ENCODE data around the gene SYTL1.

- TF ChIP-seq CTCF (IDR thresholded peaks at IDR 0.05; ENCODE audit: insufficient read depth, low read length): no peak
- no peak for TF ChIP-seq REST (IDR thresholded peaks at IDR 0.05; ENCODE audit: insufficient replicate concordance, low read depth)
- no peak for TF ChIP-seq POLR2AphosphoS5 (IDR thresholded peaks at IDR 0.05; ENCODE audit: low read depth)
- no peak for TF ChIP-seq GABPA (IDR thresholded peaks at IDR 0.05; ENCODE audit: low read depth)
- TF ChIP-seq SPI1 (IDR thresholded peaks at IDR 0.05; ENCODE audit: borderline replicate concordance, low read depth): no peak
Observed at GRCh38 chr1:27345272-27345671, 3.5 kb downstream of the SYTL1 start.

All from HL-60 (cell line).